GM19463 (cell line): ENCODE measurements around the gene SNED1.

Experiments used
- ATAC-seq: cut with Tn5 transposase; IDR thresholded peaks from one replicate; pipeline ENCODE4 v1.9.1; 2021; ENCODE audit warnings: mild to moderate bottlenecking, moderate library complexity; ENCODE audit not compliant: unreplicated experiment

The SNED1 gene

DNA sequence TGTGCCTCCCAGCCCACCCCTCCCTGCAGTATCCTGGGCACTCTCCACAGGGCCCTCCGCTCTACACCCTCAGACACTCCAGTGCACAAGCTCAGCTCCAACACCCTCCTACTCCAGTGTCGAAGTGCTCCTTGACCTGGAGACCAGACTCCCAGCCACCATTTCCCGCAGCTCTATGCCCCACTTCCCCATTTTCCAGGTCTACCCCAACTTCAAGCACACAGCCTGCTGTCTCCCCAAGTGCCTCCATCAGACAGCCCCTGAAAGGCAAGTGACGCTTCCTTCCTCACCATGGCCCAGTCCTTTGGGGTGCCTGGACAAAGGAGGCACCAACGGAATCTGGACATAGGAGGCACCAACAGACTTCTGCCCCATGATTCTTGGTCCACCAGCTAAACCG is 143.6 kb downstream of the SNED1 start:
- ATAC-seq = no peak

DNA sequence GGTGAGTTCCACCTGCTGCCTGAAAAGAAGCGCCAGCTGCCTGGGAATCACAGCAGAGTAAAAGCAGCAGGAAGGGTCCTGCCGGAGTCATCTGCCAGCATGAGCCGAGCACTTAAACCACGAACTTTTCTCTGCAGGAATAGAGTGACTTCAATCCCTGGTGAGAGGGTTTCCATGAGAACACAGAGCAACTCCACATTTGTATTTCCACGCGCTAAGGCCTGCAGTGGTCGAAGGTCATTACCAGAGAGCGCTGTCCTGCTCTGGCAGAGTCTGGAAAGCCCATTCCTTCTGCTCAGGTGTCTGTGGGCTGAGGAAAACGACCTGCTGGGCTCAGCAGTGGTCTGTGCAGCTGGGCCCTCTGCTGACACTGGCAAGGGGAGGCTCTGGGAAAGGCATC is 144.2 kb downstream of the SNED1 start:
- ATAC-seq = no peak
